ENCODE measurements around the gene KDM8.

Gene KDM8

GRCh38 chr16:27236635-27237218, 33.4 kb downstream of the KDM8 start:
- Histone ChIP-seq H2AK5ac (ENCODE audit: low read length) (no peak overlapping the region), H3K79me2 (ENCODE audit: control insufficient read depth, insufficient read depth, low read length, poor library complexity) (no peaks in the 10 kb centered on the region), H3K14ac (ENCODE audit: low read length) (no peak overlapping the region), H4K12ac (ENCODE audit: low read depth, low read length) (no peak overlapping the region), H3K23ac (ENCODE audit: low read length) (no peak overlapping the region), H3K9me3 (ENCODE audit: insufficient read depth, low read depth, low read length) (peaks cover 3% of the 10 kb centered on the region), H3K4me3 (ENCODE audit: low read depth, low read length) (no peak overlapping the region), H3K4me1 (ENCODE audit: control insufficient read depth in 1 of 2, insufficient read depth in 2 of 2, low read length in 2 of 2) (peaks cover 13 to 21% of the 10 kb centered on the region in 2 experiments), H4K91ac (ENCODE audit: low read depth, low read length) (no peak overlapping the region), H2BK12ac (ENCODE audit: low read length) (no peak overlapping the region), H4K8ac (ENCODE audit: low read depth, low read length) (no peak overlapping the region), H2AFZ (ENCODE audit: insufficient read depth, low read length, poor library complexity) (no peak overlapping the region), H3K79me1 (ENCODE audit: low read length) (peaks cover 4% of the 10 kb centered on the region), H3K27ac (ENCODE audit: low read depth, low read length) (no peak overlapping the region), H2BK5ac (ENCODE audit: low read depth, low read length, poor library complexity) (no peak overlapping the region), H3K18ac (ENCODE audit: low read length) (no peak overlapping the region), H3K36me3 (ENCODE audit: control insufficient read depth in 1 of 2, insufficient read depth in 2 of 2, low read length in 2 of 2) (no peaks in the 10 kb centered on the region), H2BK120ac (ENCODE audit: insufficient read depth, low read length, poor library complexity) (no peak overlapping the region), H3K4me2 (ENCODE audit: low read length) (no peak overlapping the region), H3K4ac (ENCODE audit: low read depth, low read length) (no peak overlapping the region), H3K27me3 (ENCODE audit: insufficient read depth, low read length) (no peaks in the 10 kb centered on the region), H3K9ac (ENCODE audit: low read length) (no peak overlapping the region)
- DNase-seq: no peak
- no CpG with 5 or more reads among the region's 8 CpGs for WGBS (ENCODE audit: extremely low coverage, insufficient coverage, insufficient read length)

- no CpG with 5 or more reads among the region's 22 CpGs for WGBS (ENCODE audit: extremely low coverage, insufficient coverage, insufficient read length)
Measured at GRCh38 chr16:27237219-27238015, 34.1 kb downstream of the KDM8 start.

GRCh38 chr16:27238016-27238587, 34.8 kb downstream of the KDM8 start:
- WGBS (ENCODE audit: extremely low coverage, insufficient coverage, insufficient read length): no CpG with 5 or more reads among the region's 16 CpGs
- Histone ChIP-seq H3K4me3 (ENCODE audit: low read depth, low read length) (no peak overlapping the region), H3K4ac (ENCODE audit: low read depth, low read length) (no peak overlapping the region)

More at GRCh38 chr16:27237219-27238015, 34.1 kb downstream of the KDM8 start:
- DNase-seq: peak in 1 of 2 donors; percentile 64
- no peak overlapping the region for H2AFZ ChIP-seq (ENCODE audit: insufficient read depth, low read length, poor library complexity)
- H2BK12ac ChIP-seq (ENCODE audit: low read length): peak overlapping the region; percentile 33
- no peak overlapping the region for H3K23ac ChIP-seq (ENCODE audit: low read length)
- H3K27me3 ChIP-seq (ENCODE audit: insufficient read depth, low read length): no peaks in the 10 kb centered on the region
- no peak overlapping the region for H2BK120ac ChIP-seq (ENCODE audit: insufficient read depth, low read length, poor library complexity)
- H4K91ac ChIP-seq (ENCODE audit: low read depth, low read length): no peak overlapping the region
- H3K18ac ChIP-seq (ENCODE audit: low read length): no peak overlapping the region
- H3K4me3 ChIP-seq (ENCODE audit: low read depth, low read length): no peak overlapping the region
- H2AK5ac ChIP-seq (ENCODE audit: low read length): no peak overlapping the region
- H3K14ac ChIP-seq (ENCODE audit: low read length): peak overlapping the region; percentile 30
- H3K27ac ChIP-seq (ENCODE audit: low read depth, low read length): no peak overlapping the region
- no peak overlapping the region for H3K9ac ChIP-seq (ENCODE audit: low read length)
- H3K4me1 ChIP-seq (ENCODE audit: control insufficient read depth in 1 of 2, insufficient read depth in 2 of 2, low read length in 2 of 2): peaks cover 13 to 19% of the 10 kb centered on the region in 2 experiments
- H3K4ac ChIP-seq (ENCODE audit: low read depth, low read length): no peak overlapping the region
- peak overlapping the region; percentile 20 for H4K12ac ChIP-seq (ENCODE audit: low read depth, low read length)
- H3K4me2 ChIP-seq (ENCODE audit: low read length): no peak overlapping the region
- no peak overlapping the region for H2BK5ac ChIP-seq (ENCODE audit: low read depth, low read length, poor library complexity)
- H3K79me2 ChIP-seq (ENCODE audit: control insufficient read depth, insufficient read depth, low read length, poor library complexity): no peaks in the 10 kb centered on the region
- peaks cover 3% of the 10 kb centered on the region for H3K9me3 ChIP-seq (ENCODE audit: insufficient read depth, low read depth, low read length)
- H3K36me3 ChIP-seq (ENCODE audit: control insufficient read depth in 1 of 2, insufficient read depth in 2 of 2, low read length in 2 of 2): no peaks in the 10 kb centered on the region
- H3K79me1 ChIP-seq (ENCODE audit: low read length): peaks cover 4% of the 10 kb centered on the region
- H4K8ac ChIP-seq (ENCODE audit: low read depth, low read length): peak overlapping the region; percentile 36

GRCh38 chr16:27238591-27238990, 35.3 kb downstream of the KDM8 start:
- no peak for DNase-seq
- Histone ChIP-seq H3K27me3 (ENCODE audit: insufficient read depth, low read length) (no peaks in the 10 kb centered on the region), H4K12ac (ENCODE audit: low read depth, low read length) (no peak overlapping the region), H2BK12ac (ENCODE audit: low read length) (no peak overlapping the region), H3K4ac (ENCODE audit: low read depth, low read length) (no peak overlapping the region), H3K23ac (ENCODE audit: low read length) (no peak overlapping the region), H3K4me2 (ENCODE audit: low read length) (no peak overlapping the region), H3K4me3 (ENCODE audit: low read depth, low read length) (no peak overlapping the region), H3K36me3 (ENCODE audit: control insufficient read depth in 1 of 2, insufficient read depth in 2 of 2, low read length in 2 of 2) (no peaks in the 10 kb centered on the region), H4K91ac (ENCODE audit: low read depth, low read length) (no peak overlapping the region), H3K27ac (ENCODE audit: low read depth, low read length) (no peak overlapping the region), H3K79me2 (ENCODE audit: control insufficient read depth, insufficient read depth, low read length, poor library complexity) (no peaks in the 10 kb centered on the region), H3K18ac (ENCODE audit: low read length) (no peak overlapping the region), H3K79me1 (ENCODE audit: low read length) (peaks cover 4% of the 10 kb centered on the region), H3K4me1 (ENCODE audit: control insufficient read depth in 1 of 2, insufficient read depth in 2 of 2, low read length in 2 of 2) (peaks cover 16 to 22% of the 10 kb centered on the region in 2 experiments), H3K9me3 (ENCODE audit: insufficient read depth, low read depth, low read length) (peaks cover 3% of the 10 kb centered on the region), H3K9ac (ENCODE audit: low read length) (no peak overlapping the region), H4K8ac (ENCODE audit: low read depth, low read length) (no peak overlapping the region), H2AK5ac (ENCODE audit: low read length) (no peak overlapping the region), H2BK120ac (ENCODE audit: insufficient read depth, low read length, poor library complexity) (no peak overlapping the region), H3K14ac (ENCODE audit: low read length) (no peak overlapping the region), H2AFZ (ENCODE audit: insufficient read depth, low read length, poor library complexity) (no peak overlapping the region), H2BK5ac (ENCODE audit: low read depth, low read length, poor library complexity) (no peak overlapping the region)
- no CpG with 5 or more reads among the region's 2 CpGs for WGBS (ENCODE audit: extremely low coverage, insufficient coverage, insufficient read length)

More at GRCh38 chr16:27238016-27238587, 34.8 kb downstream of the KDM8 start:
- no peak overlapping the region for H3K4me2 ChIP-seq (ENCODE audit: low read length)
- no peak overlapping the region for H3K27ac ChIP-seq (ENCODE audit: low read depth, low read length)
- H3K36me3 ChIP-seq (ENCODE audit: control insufficient read depth in 1 of 2, insufficient read depth in 2 of 2, low read length in 2 of 2): no peaks in the 10 kb centered on the region
- H4K12ac ChIP-seq (ENCODE audit: low read depth, low read length): no peak overlapping the region
- H2AFZ ChIP-seq (ENCODE audit: insufficient read depth, low read length, poor library complexity): no peak overlapping the region
- H3K79me1 ChIP-seq (ENCODE audit: low read length): peaks cover 4% of the 10 kb centered on the region
- H2AK5ac ChIP-seq (ENCODE audit: low read length): no peak overlapping the region
- no peak for DNase-seq
- H3K4me1 ChIP-seq (ENCODE audit: control insufficient read depth in 1 of 2, insufficient read depth in 2 of 2, low read length in 2 of 2): peaks cover 16 to 19% of the 10 kb centered on the region in 2 experiments
- H3K23ac ChIP-seq (ENCODE audit: low read length): no peak overlapping the region
- no peak overlapping the region for H3K9ac ChIP-seq (ENCODE audit: low read length)
- H4K8ac ChIP-seq (ENCODE audit: low read depth, low read length): no peak overlapping the region
- peaks cover 3% of the 10 kb centered on the region for H3K9me3 ChIP-seq (ENCODE audit: insufficient read depth, low read depth, low read length)
- no peak overlapping the region for H2BK5ac ChIP-seq (ENCODE audit: low read depth, low read length, poor library complexity)
- H2BK120ac ChIP-seq (ENCODE audit: insufficient read depth, low read length, poor library complexity): no peak overlapping the region
- H3K14ac ChIP-seq (ENCODE audit: low read length): no peak overlapping the region
- no peaks in the 10 kb centered on the region for H3K79me2 ChIP-seq (ENCODE audit: control insufficient read depth, insufficient read depth, low read length, poor library complexity)
- H3K18ac ChIP-seq (ENCODE audit: low read length): no peak overlapping the region
- H4K91ac ChIP-seq (ENCODE audit: low read depth, low read length): no peak overlapping the region
- H3K27me3 ChIP-seq (ENCODE audit: insufficient read depth, low read length): no peaks in the 10 kb centered on the region
- H2BK12ac ChIP-seq (ENCODE audit: low read length): no peak overlapping the region
